GM12874 (cell line): ENCODE results near the gene DEFB131B.

Source experiments
- TF ChIP-seq, protein P1 (sequence below): IDR thresholded peaks from 2 replicates; pipeline ENCODE4 v1.5.1; 2011; ENCODE audit warnings: low read depth, mild to moderate bottlenecking, control low read depth, low read length, moderate library complexity; ENCODE audit not compliant: insufficient read depth

The DEFB131B gene

DNA sequence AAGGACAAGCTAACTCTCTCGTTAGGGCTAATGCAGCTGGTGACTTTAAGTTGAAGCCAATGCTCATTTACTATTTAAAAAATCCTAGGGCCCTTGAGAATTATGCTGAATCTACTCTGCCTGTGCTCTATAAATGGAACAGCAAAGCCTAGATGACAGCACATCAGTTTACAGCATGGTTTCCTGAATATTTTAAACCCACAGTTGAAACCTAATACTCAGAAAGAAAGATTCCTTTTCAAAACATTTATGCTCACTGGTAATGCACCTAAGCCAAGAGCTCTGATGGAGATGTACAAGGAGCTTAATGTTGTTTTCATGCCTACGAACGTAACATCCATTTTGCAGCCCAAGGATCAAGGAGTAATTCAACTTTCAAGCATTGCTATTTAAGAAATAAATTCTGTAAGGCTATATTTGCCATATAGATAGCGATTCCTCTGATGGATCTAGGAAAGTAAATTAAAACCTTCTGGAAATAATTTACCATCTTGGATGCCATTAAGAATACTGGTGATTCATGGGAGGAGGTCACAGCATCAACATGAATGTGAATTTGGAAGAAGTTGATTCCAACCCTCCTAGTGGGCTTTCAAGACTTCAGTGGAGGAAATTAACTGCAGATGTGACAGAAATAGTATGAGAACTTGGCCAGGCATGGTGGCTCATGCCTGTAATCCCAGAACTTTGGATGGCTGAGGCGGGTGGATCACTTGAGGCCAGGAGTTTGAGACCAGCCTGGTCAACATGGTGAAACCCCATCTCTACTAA lies 35.7 kb downstream of the DEFB131B start:
- TF ChIP-seq, protein P1, sequence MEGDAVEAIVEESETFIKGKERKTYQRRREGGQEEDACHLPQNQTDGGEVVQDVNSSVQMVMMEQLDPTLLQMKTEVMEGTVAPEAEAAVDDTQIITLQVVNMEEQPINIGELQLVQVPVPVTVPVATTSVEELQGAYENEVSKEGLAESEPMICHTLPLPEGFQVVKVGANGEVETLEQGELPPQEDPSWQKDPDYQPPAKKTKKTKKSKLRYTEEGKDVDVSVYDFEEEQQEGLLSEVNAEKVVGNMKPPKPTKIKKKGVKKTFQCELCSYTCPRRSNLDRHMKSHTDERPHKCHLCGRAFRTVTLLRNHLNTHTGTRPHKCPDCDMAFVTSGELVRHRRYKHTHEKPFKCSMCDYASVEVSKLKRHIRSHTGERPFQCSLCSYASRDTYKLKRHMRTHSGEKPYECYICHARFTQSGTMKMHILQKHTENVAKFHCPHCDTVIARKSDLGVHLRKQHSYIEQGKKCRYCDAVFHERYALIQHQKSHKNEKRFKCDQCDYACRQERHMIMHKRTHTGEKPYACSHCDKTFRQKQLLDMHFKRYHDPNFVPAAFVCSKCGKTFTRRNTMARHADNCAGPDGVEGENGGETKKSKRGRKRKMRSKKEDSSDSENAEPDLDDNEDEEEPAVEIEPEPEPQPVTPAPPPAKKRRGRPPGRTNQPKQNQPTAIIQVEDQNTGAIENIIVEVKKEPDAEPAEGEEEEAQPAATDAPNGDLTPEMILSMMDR: no peak

DNA sequence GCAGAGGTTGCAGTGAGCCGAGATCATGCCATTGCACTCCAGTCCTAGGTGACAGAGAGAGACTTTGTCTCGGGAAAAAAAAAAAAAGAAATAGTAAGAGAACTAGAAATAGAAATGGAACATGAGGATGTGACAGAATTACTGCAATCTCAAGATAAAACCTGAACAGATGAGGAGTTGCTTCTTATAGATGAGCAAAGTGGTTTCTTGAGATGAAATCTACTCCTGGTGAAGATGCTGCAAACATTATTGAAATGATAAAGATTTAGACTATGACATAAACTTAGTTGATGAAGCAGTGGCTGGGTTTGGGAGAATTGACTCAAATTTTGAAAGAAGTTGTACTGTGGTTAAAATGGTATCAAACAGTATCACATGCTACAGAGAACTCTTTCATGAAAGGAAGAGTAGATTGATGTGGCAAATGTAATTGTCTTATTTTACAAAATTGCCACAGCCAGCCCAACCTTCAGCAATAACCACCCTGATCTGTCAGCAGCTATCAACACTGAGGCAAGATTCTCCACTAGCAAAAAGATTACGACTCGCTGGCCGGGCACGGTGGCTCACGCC lies 36.5 kb downstream of the DEFB131B start:
- TF ChIP-seq, protein P1: no peak

DNA sequence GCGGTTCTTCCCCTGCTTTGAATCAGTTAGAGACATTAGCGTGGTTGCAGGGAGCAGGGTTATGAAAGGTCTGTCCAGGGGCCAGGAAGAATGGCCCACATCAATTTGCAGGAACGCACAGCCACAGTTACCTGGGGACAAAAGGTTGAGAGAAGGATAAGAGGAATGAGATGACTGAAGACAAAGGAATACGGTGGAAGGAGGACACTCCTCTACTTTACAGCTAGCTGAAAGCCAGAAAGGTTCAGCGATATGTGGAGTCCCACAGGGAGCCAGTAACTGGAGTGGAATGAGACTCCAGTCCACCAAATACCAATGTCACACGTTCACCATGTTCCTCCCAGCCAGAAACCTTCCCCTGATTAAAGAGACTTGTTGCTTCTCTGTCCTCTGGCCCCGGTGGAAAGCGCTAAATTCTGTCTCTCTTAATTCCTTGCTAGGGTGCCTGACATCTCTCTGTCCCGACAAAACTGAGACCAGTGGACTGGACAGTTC lies 39.4 kb downstream of the DEFB131B start:
- TF ChIP-seq, protein P1: no peak

DNA sequence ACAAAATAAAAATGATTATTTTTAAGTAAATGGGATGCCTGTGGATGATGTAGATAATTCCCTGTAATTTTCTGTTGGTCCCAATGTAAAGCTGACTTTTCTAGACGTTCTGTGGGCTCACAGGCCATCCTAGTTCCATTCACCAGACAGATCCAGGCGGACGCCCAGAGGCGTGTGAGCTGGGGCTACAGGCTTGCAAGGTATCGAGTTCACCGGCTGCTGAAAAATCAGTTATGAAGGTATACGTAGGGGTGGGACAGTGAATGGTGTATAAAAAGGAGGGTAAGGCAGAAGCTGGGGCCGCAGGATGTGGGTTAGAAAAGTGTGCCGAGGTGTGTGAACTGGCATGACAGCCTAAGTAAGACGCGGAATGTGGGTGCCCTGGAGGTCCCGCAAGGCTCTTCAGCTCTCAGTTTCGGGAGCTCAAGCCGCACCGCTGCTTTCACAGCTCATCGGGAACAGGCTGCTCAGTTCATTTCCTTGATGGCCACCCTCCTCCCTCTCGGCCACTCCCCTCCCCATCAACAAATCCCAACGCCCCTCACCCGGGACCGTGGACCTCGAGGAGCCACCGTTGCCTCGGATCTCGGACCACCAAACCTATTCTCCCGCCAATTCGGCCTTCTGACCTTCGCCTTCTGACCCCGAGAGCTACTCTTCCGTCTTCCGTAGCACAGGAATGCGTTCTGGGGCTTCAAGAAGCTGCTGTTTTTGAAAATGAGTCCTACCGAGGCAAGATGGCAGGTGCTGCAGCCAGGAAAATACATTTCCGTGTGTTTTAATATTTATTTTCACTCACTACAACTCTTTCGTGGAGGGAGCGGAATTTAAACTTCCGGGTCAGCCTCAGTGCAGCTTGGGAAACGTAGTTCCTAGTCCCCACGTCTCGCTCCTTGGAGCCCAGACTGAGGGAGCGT lies 49.8 kb downstream of the DEFB131B start, which contains the start of gene XNDC1N:
Gene XNDC1N, minus strand, starts transcription at position 775 of the 917 bp plus-strand sequence. CDS start 5,241 bp downstream, outside the sequence.
- TF ChIP-seq, protein P1: no peak

DNA sequence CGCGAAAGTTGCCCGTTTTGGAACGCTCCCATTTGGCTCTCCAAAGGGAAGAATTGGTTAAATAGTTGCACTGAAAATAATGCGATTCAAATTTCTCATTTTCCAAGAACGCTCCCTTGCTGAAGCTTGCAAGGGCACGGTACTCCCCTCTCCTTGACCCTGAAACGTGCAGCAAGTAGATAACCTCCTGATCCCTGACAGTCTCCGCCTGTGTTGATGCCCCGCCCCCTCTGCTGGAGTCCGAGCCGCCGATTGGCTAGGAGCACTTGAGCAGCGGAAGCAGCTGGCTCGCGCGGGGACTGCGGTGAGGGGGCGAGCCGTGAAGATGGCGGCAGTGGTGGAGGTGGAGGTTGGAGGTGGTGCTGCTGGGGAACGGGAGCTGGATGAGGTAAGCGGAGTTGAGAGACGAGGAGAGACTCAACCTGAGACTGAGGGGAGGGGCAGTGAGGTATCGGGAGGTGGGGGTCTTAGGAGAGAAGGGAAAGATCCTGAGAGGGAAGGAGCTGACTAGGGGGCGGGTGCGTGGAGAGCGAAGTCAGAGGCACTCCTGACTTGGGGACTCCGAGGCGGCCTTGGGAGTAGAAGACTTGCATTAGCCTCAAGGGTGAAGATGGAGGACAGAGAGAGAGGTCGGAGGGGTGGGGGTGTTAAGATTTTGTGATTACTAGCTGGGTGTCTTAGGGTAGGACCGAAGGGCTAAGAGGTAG lies 50.6 kb downstream of the DEFB131B start, which contains the start of gene RNF121:
Gene RNF121, plus strand, starts transcription at position 310 of the 707 bp plus-strand sequence. Its CDS starts 16 bp downstream, at position 326.
- TF ChIP-seq, protein P1: no peak

DNA sequence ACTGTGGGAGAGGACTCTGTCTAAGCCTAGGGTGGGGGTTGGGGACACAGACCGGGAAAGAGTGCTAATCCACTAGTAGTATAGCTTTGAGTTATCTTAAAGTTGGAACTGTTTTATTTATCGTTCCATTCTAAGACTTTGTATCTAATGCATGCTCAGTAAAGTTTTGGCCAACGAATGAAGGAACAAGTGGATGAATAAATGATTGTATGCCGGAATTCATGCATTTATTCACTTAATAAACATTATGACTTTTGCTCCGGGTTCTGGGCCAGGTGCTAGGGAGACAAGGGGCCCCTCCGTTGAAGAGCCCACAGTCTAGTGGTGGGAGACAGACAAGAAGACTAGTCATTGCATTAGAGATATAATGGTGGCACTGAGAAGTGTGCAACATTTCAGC lies 51.2 kb downstream of the DEFB131B start:
- TF ChIP-seq, protein P1: no peak
